Esophagus (tissue), 2 donors: ENCODE measurements around the gene CXCL5. TPM values are rescaled to one million over a fixed set of nuclear protein-coding genes. Genes with fewer than 3 reads are reported as not detected.

ENCODE experiments used
- H3K27ac ChIP-seq, 2 donors: one replicate each; pipeline ENCODE4 v1.5.1; 2013; ENCODE audit warnings: low read depth in 2 of 2, mild to moderate bottlenecking in 2 of 2, inconsistent platforms in 1 of 2, low read length in 1 of 2, moderate library complexity in 1 of 2
- H3K27me3 ChIP-seq, 2 donors: one replicate each; pipeline ENCODE4 v1.6.1; 2013; ENCODE audit warnings: low read length in 2 of 2, control low read depth in 1 of 2, mild to moderate bottlenecking in 1 of 2; ENCODE audit not compliant: insufficient read depth in 2 of 2, control insufficient read depth in 1 of 2
- H3K36me3 ChIP-seq, 2 donors: one replicate each; pipeline ENCODE4 v1.6.1; 2013; ENCODE audit warnings: low read length in 1 of 2; ENCODE audit not compliant: control insufficient read depth in 2 of 2, insufficient read depth in 2 of 2
- H3K4me1 ChIP-seq, 2 donors: one replicate each; pipeline ENCODE4 v1.6.1; 2013; ENCODE audit warnings: low read length in 1 of 2; ENCODE audit not compliant: control insufficient read depth in 2 of 2, insufficient read depth in 2 of 2
- H3K4me3 ChIP-seq, 2 donors: one replicate each; pipeline ENCODE4 v1.5.1; 2013; ENCODE audit warnings: low read length in 2 of 2, mild to moderate bottlenecking in 2 of 2, low read depth in 1 of 2, moderate library complexity in 1 of 2
- H3K9me3 ChIP-seq, 2 donors: one replicate each; pipeline ENCODE4 v1.6.1; 2013; ENCODE audit warnings: mild to moderate bottlenecking in 2 of 2, low read depth in 1 of 2, low read length in 1 of 2, moderate library complexity in 1 of 2; ENCODE audit not compliant: control insufficient read depth in 2 of 2, insufficient read depth in 1 of 2
- WGBS, 2 donors: extraction: QIAGEN DNeasy Blood & Tissue Kit; methylation state at CpG; one replicate each; pipeline ENCODE4 v1.1.7; 2013; 5-methylcytosine and 5-hydroxymethylcytosine counted together
- polyA plus RNA-seq, 2 donors: library from polyadenylated mRNA; stranded (reverse); fragments of 200-250 nt; gene quantifications; one replicate each; pipeline ENCODE4 v1.2.3, GENCODE V29; 2013
- donor health status: healthy with polysubstance abuse.
- donor health status: Bipolar disorder and iron deficiency.

CXCL5 gene
- polyA plus RNA-seq, 2 donors: 0.01 to 0.14 TPM

GRCh38 chr4:74038086-74038424, 39.6 kb upstream of the CXCL5 start:
- Histone ChIP-seq H3K4me3 (peak overlapping the region; percentile 62 to 73), H3K9me3 (no peaks in the 10 kb centered on the region), H3K27me3 (no peaks in the 10 kb centered on the region), H3K4me1 (no peaks in the 10 kb centered on the region), H3K27ac (no peak overlapping the region), H3K36me3 (no peaks in the 10 kb centered on the region)
- 5 to 6% methylated on average over 17 of the region's 17 CpGs for WGBS, 2 donors

DNA sequence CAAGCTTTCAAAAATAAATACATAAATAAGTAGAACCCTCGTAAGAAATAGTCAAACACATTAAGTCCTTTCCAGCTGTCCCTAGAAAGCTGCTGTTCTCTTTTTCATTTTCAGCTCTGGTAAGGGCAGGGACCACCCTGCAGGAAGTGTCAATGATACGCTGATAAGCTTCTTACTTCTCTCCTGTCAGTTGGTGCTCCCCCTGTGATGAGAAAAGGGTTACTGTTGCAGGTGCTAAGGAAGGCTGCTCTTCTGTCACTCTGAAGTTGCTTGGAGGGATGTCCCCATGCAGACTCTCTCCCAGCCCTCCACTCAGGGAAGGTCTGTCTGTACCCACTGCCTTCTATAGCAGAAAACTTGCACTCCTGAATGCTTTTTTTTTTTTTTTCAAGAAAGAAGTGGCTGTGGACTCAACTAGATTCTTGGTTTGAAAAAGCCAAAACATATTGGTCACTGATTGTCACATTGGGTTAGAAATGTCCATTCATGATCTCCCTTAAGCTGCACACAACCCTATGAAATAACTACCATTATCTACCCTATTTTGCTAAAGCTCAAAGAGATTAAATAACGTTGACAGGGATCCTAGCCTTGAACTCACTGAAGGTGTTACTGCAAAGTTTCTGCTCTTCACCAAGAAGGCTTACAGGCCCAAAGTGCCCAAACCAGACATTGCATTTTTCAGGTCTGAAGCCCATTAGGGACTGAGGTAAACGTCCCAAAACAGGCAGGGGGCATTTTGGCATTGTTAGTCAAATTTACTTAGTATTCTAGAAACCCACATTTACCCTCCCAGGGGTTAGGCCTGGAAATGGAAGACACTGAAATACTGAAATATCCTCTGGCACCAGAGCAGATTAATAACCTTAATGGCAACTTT, 38.8 kb upstream of the CXCL5 start:
- Histone ChIP-seq H3K27me3 (no peaks in the 10 kb centered on the region), H3K4me1 (no peaks in the 10 kb centered on the region), H3K36me3 (no peaks in the 10 kb centered on the region), H3K27ac (no peak overlapping the region), H3K4me3 (peak overlapping the region in 1 of 2 donors; percentile 73), H3K9me3 (no peaks in the 10 kb centered on the region)
- WGBS, 2 donors: 49 to 53% methylated on average over 4 of the region's 4 CpGs

DNA sequence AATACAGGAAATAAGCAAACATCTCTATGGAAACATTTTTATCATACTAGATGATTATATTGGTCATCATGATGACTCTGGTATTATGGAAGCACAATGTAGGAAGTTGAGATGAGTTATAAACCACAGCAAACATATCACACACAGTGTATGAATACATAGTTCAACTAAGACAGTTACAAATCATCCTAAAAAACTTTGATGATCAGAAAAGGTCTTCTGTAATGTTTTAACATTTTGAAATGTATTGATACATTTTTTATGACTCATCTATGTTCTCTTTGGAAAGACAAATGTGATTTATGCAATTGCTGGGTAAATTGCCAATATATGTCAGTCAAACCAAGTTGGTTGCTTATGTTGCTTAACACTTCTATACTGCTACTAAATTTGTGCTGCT, 35.3 kb upstream of the CXCL5 start:
- H3K4me1 ChIP-seq: no peaks in the 10 kb centered on the region
- H3K27ac ChIP-seq: no peak overlapping the region
- H3K9me3 ChIP-seq: no peaks in the 10 kb centered on the region
- H3K4me3 ChIP-seq: no peak overlapping the region
- no peaks in the 10 kb centered on the region for H3K27me3 ChIP-seq
- no peaks in the 10 kb centered on the region for H3K36me3 ChIP-seq

GRCh38 chr4:74032064-74032463, 33.6 kb upstream of the CXCL5 start:
- H3K27me3 ChIP-seq: no peaks in the 10 kb centered on the region
- H3K27ac ChIP-seq: no peak overlapping the region
- H3K4me1 ChIP-seq: no peaks in the 10 kb centered on the region
- no peak overlapping the region for H3K4me3 ChIP-seq
- H3K36me3 ChIP-seq: no peaks in the 10 kb centered on the region
- no peaks in the 10 kb centered on the region for H3K9me3 ChIP-seq

GRCh38 chr4:74031576-74031975, 33.1 kb upstream of the CXCL5 start:
- Histone ChIP-seq H3K4me3 (no peak overlapping the region), H3K27ac (no peak overlapping the region), H3K36me3 (no peaks in the 10 kb centered on the region), H3K4me1 (no peaks in the 10 kb centered on the region), H3K27me3 (no peaks in the 10 kb centered on the region), H3K9me3 (no peaks in the 10 kb centered on the region)

- Histone ChIP-seq H3K4me3 (no peak overlapping the region), H3K27ac (no peak overlapping the region), H3K36me3 (no peaks in the 10 kb centered on the region), H3K27me3 (no peaks in the 10 kb centered on the region), H3K9me3 (no peaks in the 10 kb centered on the region), H3K4me1 (no peaks in the 10 kb centered on the region)
These were observed 31.8 kb upstream of the CXCL5 start for GRCh38 chr4:74030285-74030684.

DNA sequence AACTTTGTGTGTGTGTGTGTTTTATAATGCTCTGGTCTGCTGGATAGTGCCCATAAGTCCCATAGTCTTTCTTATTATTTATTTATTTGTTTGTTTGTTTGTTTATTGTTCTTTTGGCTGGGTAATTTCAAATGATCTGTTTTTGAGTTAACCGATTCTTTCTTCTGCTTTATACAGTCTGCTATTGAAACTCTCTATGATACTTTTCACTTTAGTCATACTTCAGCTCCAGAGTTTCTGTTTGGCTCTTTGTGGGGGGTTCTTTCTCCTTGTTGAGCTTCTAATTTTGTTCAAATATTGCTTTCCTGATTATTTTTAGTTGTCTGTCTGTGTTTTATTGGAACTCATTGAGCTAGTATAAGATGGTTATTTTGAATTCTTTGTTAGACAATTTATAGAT, 30.0 kb upstream of the CXCL5 start:
- 24 to 48% methylated on average over 1 of the region's 1 CpG for WGBS, 2 donors
- no peak overlapping the region for H3K4me3 ChIP-seq
- H3K36me3 ChIP-seq: no peaks in the 10 kb centered on the region
- no peaks in the 10 kb centered on the region for H3K27me3 ChIP-seq
- H3K9me3 ChIP-seq: no peaks in the 10 kb centered on the region
- no peak overlapping the region for H3K27ac ChIP-seq
- H3K4me1 ChIP-seq: no peaks in the 10 kb centered on the region

- no peak overlapping the region for H3K27ac ChIP-seq
- WGBS, 2 donors: 75 to 83% methylated on average over 2 of the region's 2 CpGs
These were observed 25.2 kb upstream of the CXCL5 start for GRCh38 chr4:74023709-74024108.

GRCh38 chr4:74021601-74022000, 23.1 kb upstream of the CXCL5 start:
- 66 to 71% methylated on average over 2 of the region's 2 CpGs for WGBS, 2 donors
- Histone ChIP-seq H3K27ac (no peak overlapping the region), H3K9me3 (no peaks in the 10 kb centered on the region), H3K36me3 (no peaks in the 10 kb centered on the region), H3K27me3 (no peaks in the 10 kb centered on the region), H3K4me1 (no peaks in the 10 kb centered on the region), H3K4me3 (no peak overlapping the region)

More at GRCh38 chr4:74023709-74024108, 25.2 kb upstream of the CXCL5 start:
- no peaks in the 10 kb centered on the region for H3K4me1 ChIP-seq
- H3K36me3 ChIP-seq: no peaks in the 10 kb centered on the region
- no peak overlapping the region for H3K4me3 ChIP-seq
- H3K9me3 ChIP-seq: no peaks in the 10 kb centered on the region
- H3K27me3 ChIP-seq: no peaks in the 10 kb centered on the region

DNA sequence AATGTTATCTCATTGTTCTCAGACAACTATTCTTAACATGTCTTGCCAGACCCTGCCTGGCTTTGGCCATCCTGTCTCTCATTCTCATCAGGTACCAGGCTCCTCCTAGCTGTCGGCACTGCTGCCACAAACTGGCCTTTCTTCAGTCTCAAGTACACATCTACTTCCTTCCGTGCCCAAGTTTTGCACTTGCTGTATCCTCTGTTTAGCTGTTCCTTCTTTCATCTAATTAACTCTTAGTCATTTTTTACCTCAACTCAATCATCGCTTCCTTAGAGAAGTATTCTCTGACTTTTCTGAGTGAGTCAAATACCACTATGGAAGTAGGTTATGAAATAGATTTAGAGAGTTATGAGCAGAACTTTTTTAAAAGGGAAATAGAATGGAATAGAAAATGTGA, 20.3 kb upstream of the CXCL5 start:
- Histone ChIP-seq H3K9me3 (no peaks in the 10 kb centered on the region), H3K36me3 (no peaks in the 10 kb centered on the region), H3K4me1 (no peaks in the 10 kb centered on the region), H3K27ac (no peak overlapping the region), H3K4me3 (no peak overlapping the region), H3K27me3 (no peaks in the 10 kb centered on the region)
- WGBS, 2 donors: 64 to 71% methylated on average over 3 of the region's 3 CpGs
